Globus pallidus (tissue), 1 donor: ENCODE data around the gene SCYGR8.
A peak's percentile ranks its signal among the peaks of the same experiment; 100 is the strongest.
"Not testable (repeated sequence)": the region's sequence is repeated elsewhere in the genome, so short reads cannot be mapped to it uniquely, and the experiment has no call there.

Experiments
- DNase-seq: peaks from one replicate; pipeline ENCODE4 v3.0.0-alpha.2; 2015; ENCODE audit warnings: low spot score

Gene SCYGR8

GRCh38 chr2:227745594-227745993 lies at the start of gene SCYGR8:
Gene SCYGR8 (plus strand): TSS chr2:227745894. CDS start chr2:227745894, 0 bp downstream.
- no peak for DNase-seq

- no peak for DNase-seq
These were observed 48.6 kb upstream of the SCYGR8 start for GRCh38 chr2:227696990-227697679.

GRCh38 chr2:227701556-227701955 lies 44.1 kb upstream of the SCYGR8 start:
- no peak for DNase-seq

- no peak for DNase-seq
These were observed 42.4 kb upstream of the SCYGR8 start for GRCh38 chr2:227703280-227703732.

- DNase-seq: no peak
These were observed 41.7 kb upstream of the SCYGR8 start for GRCh38 chr2:227703961-227704360.

GRCh38 chr2:227706859-227707258 lies 38.8 kb upstream of the SCYGR8 start:
- DNase-seq: no peak

GRCh38 chr2:227707390-227707789 lies 38.3 kb upstream of the SCYGR8 start:
- DNase-seq: no peak

- no peak for DNase-seq
These were observed 34.7 kb upstream of the SCYGR8 start for GRCh38 chr2:227710986-227711385.

GRCh38 chr2:227713291-227713690 lies 32.4 kb upstream of the SCYGR8 start:
- DNase-seq: no peak

- no peak for DNase-seq
These were observed 29.2 kb upstream of the SCYGR8 start for GRCh38 chr2:227716501-227716900.

GRCh38 chr2:227717687-227718567 lies 27.8 kb upstream of the SCYGR8 start, which contains the start of gene SLC19A3:
Gene SLC19A3 (minus strand): TSS chr2:227718028. CDS start chr2:227702318, 15,710 bp downstream.
- DNase-seq: peak; percentile 75

- no peak for DNase-seq
These were observed 26.1 kb upstream of the SCYGR8 start for GRCh38 chr2:227719641-227720040.

- no peak for DNase-seq
These were observed 25.0 kb upstream of the SCYGR8 start for GRCh38 chr2:227720680-227721079.

GRCh38 chr2:227722821-227723220 lies 22.9 kb upstream of the SCYGR8 start:
- not testable (repeated sequence) for DNase-seq

GRCh38 chr2:227724394-227725039 lies 21.2 kb upstream of the SCYGR8 start, which contains the start of gene SCYGR6:
Gene SCYGR6 (minus strand): TSS chr2:227724757. CDS start chr2:227724757, 0 bp downstream.
- no peak for DNase-seq

GRCh38 chr2:227728035-227728434 lies 17.7 kb upstream of the SCYGR8 start, which contains the start of gene SCYGR7:
Gene SCYGR7 (plus strand): TSS chr2:227728335. CDS start chr2:227728335, 0 bp downstream.
- DNase-seq: no peak

GRCh38 chr2:227739351-227739750 lies 6.3 kb upstream of the SCYGR8 start:
- DNase-seq: no peak

GRCh38 chr2:227740705-227741104 lies 5.0 kb upstream of the SCYGR8 start:
- DNase-seq: not testable (repeated sequence)

GRCh38 chr2:227748079-227748478 lies 2.4 kb downstream of the SCYGR8 start:
- no peak for DNase-seq

GRCh38 chr2:227756261-227756660 lies 10.6 kb downstream of the SCYGR8 start:
- DNase-seq: not testable (repeated sequence)

- DNase-seq: no peak
These were observed 13.9 kb downstream of the SCYGR8 start for GRCh38 chr2:227759411-227760118.
